ENCODE results near the gene LIPM. TPM values are rescaled to one million over a fixed set of nuclear protein-coding genes. Genes with fewer than 3 reads are reported as not detected.

LIPM gene
- total RNA-seq, 2 experiments from 2014 or later: not detected

GRCh38 chr10:88803641-88804040 is 1.1 kb downstream of the LIPM start:
- Histone ChIP-seq H3K4me1 (ENCODE audit: insufficient read depth, low read length, poor library complexity, severe bottlenecking) (no peaks in the 10 kb centered on the region), H3K9me2 (ENCODE audit: insufficient read depth, low read length) (no peaks in the 10 kb centered on the region), H4K20me1 (ENCODE audit: insufficient read depth, low read length) (no peaks in the 10 kb centered on the region), H3K36me3 (ENCODE audit: insufficient read depth, low read length) (no peaks in the 10 kb centered on the region), H3K4me3 (ENCODE audit: low read depth, low read length, poor library complexity, severe bottlenecking) (no peak overlapping the region), H2AFZ (ENCODE audit: low read length) (no peak overlapping the region), H3K79me2 (ENCODE audit: insufficient read depth, low read depth, low read length) (no peaks in the 10 kb centered on the region), H3K27ac (ENCODE audit: low read depth, low read length, poor library complexity, severe bottlenecking) (no peak overlapping the region), H3K4me2 (ENCODE audit: low read length) (no peak overlapping the region), H3K9me3 (ENCODE audit: low read length) (no peaks in the 10 kb centered on the region)
- DNase-seq (ENCODE audit: low spot score): no peak
- ChIA-PET POLR2A (interaction anchor here (0.6 kb wide), 3 partner anchors 65 to 434 kb away, joined by 3 to 5 read pairs (median 3); no protein-coding TSS in a partner anchor), CTCF (ENCODE audit: unreplicated experiment) (no interaction called here)
- intact Hi-C loops (cut with micrococcal nuclease; ENCODE audit: unreplicated experiment): no loop called here
- no TSS peak for BruUV-seq (replicated peaks)
- TF ChIP-seq CTCF (conservative IDR thresholded peaks at IDR 0.05; ENCODE audit: low read length): no peak
- TF ChIP-seq EZH2phosphoT487 (IDR thresholded peaks at IDR 0.05; ENCODE audit: borderline replicate concordance, low read depth, low read length): no peak

- Histone ChIP-seq H2AFZ (ENCODE audit: low read length) (no peak overlapping the region), H3K79me2 (ENCODE audit: insufficient read depth, low read depth, low read length) (no peaks in the 10 kb centered on the region), H3K4me1 (ENCODE audit: insufficient read depth, low read length, poor library complexity, severe bottlenecking) (no peaks in the 10 kb centered on the region), H3K9me3 (ENCODE audit: low read length) (no peaks in the 10 kb centered on the region), H3K9me2 (ENCODE audit: insufficient read depth, low read length) (no peaks in the 10 kb centered on the region), H3K27ac (ENCODE audit: low read depth, low read length, poor library complexity, severe bottlenecking) (no peak overlapping the region), H3K4me2 (ENCODE audit: low read length) (no peak overlapping the region), H4K20me1 (ENCODE audit: insufficient read depth, low read length) (no peaks in the 10 kb centered on the region), H3K36me3 (ENCODE audit: insufficient read depth, low read length) (no peaks in the 10 kb centered on the region), H3K4me3 (ENCODE audit: low read depth, low read length, poor library complexity, severe bottlenecking) (no peak overlapping the region)
- ChIA-PET POLR2A (interaction anchor here (0.6 kb wide), 4 partner anchors 65 to 433 kb away, joined by 3 to 5 read pairs (median 3); no protein-coding TSS in a partner anchor), CTCF (ENCODE audit: unreplicated experiment) (no interaction called here)
- intact Hi-C loops (cut with micrococcal nuclease; ENCODE audit: unreplicated experiment): no loop called here
- TF ChIP-seq CTCF (conservative IDR thresholded peaks at IDR 0.05; ENCODE audit: low read length): no peak
- no peak for TF ChIP-seq EZH2phosphoT487 (IDR thresholded peaks at IDR 0.05; ENCODE audit: borderline replicate concordance, low read depth, low read length)
- no TSS peak for BruUV-seq (replicated peaks)
- no peak for DNase-seq (ENCODE audit: low spot score)
Observed at GRCh38 chr10:88804083-88804812, 1.7 kb downstream of the LIPM start.

GRCh38 chr10:88805361-88805760 is 2.8 kb downstream of the LIPM start:
- H3K79me2 ChIP-seq (ENCODE audit: insufficient read depth, low read depth, low read length): no peaks in the 10 kb centered on the region
- H3K4me3 ChIP-seq (ENCODE audit: low read depth, low read length, poor library complexity, severe bottlenecking): no peak overlapping the region
- intact Hi-C loops (cut with micrococcal nuclease; ENCODE audit: unreplicated experiment): no loop called here
- no peak for DNase-seq (ENCODE audit: low spot score)
- ChIA-PET CTCF (ENCODE audit: unreplicated experiment) (no interaction called here), POLR2A (interaction anchor here (0.6 kb wide), 4 partner anchors 21 to 722 kb away, joined by 3 to 4 read pairs (median 4); no protein-coding TSS in a partner anchor)
- no TSS peak for BruUV-seq (replicated peaks)
- no peak overlapping the region for H3K4me2 ChIP-seq (ENCODE audit: low read length)
- no peaks in the 10 kb centered on the region for H3K9me2 ChIP-seq (ENCODE audit: insufficient read depth, low read length)
- no peak overlapping the region for H2AFZ ChIP-seq (ENCODE audit: low read length)
- no peaks in the 10 kb centered on the region for H3K9me3 ChIP-seq (ENCODE audit: low read length)
- H3K36me3 ChIP-seq (ENCODE audit: insufficient read depth, low read length): no peaks in the 10 kb centered on the region
- no peaks in the 10 kb centered on the region for H3K4me1 ChIP-seq (ENCODE audit: insufficient read depth, low read length, poor library complexity, severe bottlenecking)
- no peaks in the 10 kb centered on the region for H4K20me1 ChIP-seq (ENCODE audit: insufficient read depth, low read length)
- no peak overlapping the region for H3K27ac ChIP-seq (ENCODE audit: low read depth, low read length, poor library complexity, severe bottlenecking)
- TF ChIP-seq CTCF (conservative IDR thresholded peaks at IDR 0.05; ENCODE audit: low read length) (no peak), EZH2phosphoT487 (IDR thresholded peaks at IDR 0.05; ENCODE audit: borderline replicate concordance, low read depth, low read length) (no peak)
